Inferior parietal cortex (tissue), 1 donor: ENCODE measurements around the gene C11orf65.
"Not testable (repeated sequence)": the region's sequence is repeated elsewhere in the genome, so short reads cannot be mapped to it uniquely, and the experiment has no call there.

Experiments used
- DNase-seq: peaks from one replicate; pipeline ENCODE4 v3.0.0-alpha.2; 2016; ENCODE audit errors: extremely low spot score

Gene C11orf65

DNA sequence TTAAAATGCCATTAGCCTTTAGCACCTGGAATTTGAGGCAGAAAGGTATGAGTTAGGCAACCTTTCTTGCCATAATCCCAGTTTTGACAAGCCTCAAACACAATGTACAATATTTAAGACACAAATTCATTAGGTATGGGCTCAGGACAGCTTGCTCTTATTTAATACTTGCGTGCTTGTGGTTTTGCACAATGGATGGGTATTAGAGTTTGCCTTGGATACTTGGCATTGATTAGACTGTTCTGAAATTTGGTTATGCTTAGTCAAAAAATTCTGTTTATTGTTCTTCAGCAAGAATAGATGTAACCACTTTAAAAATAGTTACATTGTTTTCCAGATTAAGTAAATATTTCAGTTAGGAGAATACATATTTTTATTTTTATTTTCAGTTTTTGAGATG lies 5.4 kb upstream of the C11orf65 start:
- no peak for DNase-seq

- DNase-seq = no peak
Observed at GRCh38 chr11:108468478-108468864, 1.1 kb upstream of the C11orf65 start.

- no peak for DNase-seq
Observed at GRCh38 chr11:108466405-108466804, 924 bp downstream of the C11orf65 start.

DNA sequence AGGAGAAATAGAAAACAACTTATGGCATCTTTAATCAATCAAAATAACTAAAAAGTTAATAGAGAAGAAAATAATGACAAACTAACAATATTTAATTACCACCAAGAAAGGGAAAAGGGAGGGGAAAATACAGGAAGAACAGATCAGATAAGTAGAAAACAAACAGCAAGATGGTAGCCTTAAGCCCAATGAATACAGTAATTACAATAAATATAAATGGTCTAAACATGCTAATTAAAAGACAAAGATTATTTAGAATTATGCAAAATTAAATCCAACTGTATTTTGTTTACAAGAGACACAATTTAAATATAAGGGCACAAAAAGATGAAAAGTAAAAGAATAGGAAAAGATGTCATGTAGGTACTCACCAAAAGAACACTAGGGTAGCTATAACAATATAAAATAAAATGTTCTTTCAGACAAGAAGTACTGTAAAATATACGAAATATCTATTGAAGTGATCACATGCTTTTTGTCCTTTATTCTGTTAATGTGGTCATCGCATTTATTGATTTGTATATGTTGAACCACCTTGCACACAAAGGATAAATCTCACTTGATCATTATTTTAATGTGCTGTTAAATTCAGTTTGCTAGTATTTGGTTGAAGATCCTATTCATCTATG lies 14.0 kb downstream of the C11orf65 start:
- DNase-seq = no peak

- DNase-seq = not testable (repeated sequence)
Observed at GRCh38 chr11:108441445-108441844, 25.9 kb downstream of the C11orf65 start.

GRCh38 chr11:108436594-108436993 lies 30.7 kb downstream of the C11orf65 start:
- DNase-seq = no peak

- DNase-seq = no peak
Observed at GRCh38 chr11:108435066-108435465, 32.3 kb downstream of the C11orf65 start.

- no peak for DNase-seq
Observed at GRCh38 chr11:108432783-108433182, 34.5 kb downstream of the C11orf65 start.

DNA sequence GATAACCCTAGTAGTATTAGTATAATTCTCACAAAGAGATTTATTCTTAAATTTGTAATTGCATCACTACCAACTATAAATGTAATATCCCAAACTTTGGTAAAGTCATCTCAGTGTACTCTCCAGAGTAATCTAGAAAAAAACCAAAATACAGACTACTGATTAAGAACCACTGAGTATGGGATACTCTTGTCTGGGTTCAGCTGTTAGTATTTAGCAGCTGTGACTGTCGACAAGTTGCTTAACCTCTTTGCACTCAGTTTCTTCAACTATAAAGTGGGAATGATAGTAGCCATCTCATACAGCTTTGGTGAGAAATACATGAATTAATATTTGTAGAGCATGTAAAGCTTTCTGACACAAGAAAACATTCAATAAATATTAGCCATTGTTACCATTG lies 35.3 kb downstream of the C11orf65 start:
- no peak for DNase-seq

DNA sequence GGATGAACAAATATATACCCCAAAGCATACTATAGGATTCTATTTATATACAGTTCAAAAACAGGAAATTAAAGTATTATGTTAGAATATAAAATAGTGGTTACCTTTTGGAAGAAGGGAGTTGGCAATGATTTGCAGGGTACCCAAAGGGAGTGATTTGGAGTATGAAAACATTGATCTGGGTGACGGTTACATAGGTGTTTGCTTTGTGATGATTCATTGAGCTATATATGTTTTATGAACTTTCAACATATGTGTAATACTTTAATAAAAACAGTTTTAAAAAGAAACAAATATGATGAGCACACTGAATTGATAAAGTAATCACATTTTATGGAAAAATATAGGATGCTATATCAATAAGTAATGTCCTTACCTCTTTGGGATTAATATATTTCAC lies 36.0 kb downstream of the C11orf65 start:
- no peak for DNase-seq

GRCh38 chr11:108417551-108417950 lies 49.8 kb downstream of the C11orf65 start:
- not testable (repeated sequence) for DNase-seq

GRCh38 chr11:108414958-108415357 lies 52.4 kb downstream of the C11orf65 start:
- no peak for DNase-seq

- no peak for DNase-seq
Observed at GRCh38 chr11:108405706-108406105, 61.6 kb downstream of the C11orf65 start.

- DNase-seq = no peak
Observed at GRCh38 chr11:108403052-108403451, 64.3 kb downstream of the C11orf65 start.

GRCh38 chr11:108402241-108402640 lies 65.1 kb downstream of the C11orf65 start:
- DNase-seq = no peak

DNA sequence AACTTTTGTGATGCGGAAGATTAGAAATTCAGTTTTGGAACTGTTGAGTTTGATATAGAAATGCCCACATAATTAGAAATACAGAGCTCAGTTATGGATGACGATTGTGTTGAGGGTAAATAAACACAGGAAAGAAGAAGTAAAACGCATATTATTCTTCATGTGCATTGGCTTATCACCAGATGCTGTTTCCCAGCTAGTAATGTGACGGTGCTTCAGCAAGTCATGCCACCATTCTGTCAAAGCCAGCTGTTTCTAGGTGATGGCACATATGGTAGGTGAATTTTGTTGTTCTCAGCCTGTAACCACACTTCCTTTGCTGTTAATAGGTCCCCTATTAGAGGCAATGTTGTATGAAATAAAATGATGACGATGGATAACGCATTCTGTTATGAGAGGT lies 68.9 kb downstream of the C11orf65 start:
- no peak for DNase-seq

- DNase-seq = not testable (repeated sequence)
Observed at GRCh38 chr11:108396672-108397071, 70.7 kb downstream of the C11orf65 start.

DNA sequence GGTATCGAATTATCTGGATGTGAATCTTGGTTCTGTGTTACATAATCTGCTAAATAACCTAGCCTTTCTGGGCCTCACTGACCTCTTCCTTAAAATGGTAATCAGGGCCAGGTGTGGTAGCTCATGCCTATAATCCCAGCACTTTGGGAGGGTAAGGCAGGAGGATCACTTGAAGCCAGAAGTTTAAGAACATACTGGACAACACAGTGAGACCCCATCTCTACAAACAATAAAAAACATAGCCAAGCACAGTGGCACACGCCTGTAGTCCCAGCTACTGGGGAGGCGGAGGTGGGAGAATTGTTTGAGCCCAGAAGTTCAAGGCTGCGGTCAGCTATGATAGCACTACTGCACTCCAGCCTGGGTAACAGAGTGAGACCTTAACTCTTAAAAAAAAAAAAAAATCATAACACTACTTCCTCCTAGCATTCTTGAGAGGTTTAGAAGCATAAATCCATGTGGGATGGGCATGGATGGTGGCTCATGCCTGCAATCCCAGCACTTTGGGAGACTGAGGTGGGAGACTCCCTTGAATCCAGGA lies 72.5 kb downstream of the C11orf65 start:
- no peak for DNase-seq

GRCh38 chr11:108393046-108393445 lies 74.3 kb downstream of the C11orf65 start:
- no peak for DNase-seq

DNA sequence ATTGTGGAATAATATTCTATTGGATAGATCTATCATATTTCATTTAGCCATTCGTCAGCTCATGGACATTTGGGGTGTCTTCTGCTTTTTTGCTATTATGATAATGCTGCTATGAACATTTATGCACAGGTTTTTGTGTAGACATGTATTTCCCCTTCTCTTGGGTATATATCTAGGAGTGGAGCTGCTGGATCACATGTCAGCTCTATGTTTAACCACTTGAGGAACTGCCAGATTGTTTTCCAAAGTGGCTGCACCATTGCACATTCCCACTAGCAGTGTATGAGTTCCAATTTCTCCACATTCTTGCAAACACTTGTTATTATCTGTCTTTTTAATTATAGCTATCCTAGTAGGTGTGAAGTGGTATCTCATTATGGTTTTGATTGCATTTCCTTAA lies 75.0 kb downstream of the C11orf65 start:
- DNase-seq = no peak

DNA sequence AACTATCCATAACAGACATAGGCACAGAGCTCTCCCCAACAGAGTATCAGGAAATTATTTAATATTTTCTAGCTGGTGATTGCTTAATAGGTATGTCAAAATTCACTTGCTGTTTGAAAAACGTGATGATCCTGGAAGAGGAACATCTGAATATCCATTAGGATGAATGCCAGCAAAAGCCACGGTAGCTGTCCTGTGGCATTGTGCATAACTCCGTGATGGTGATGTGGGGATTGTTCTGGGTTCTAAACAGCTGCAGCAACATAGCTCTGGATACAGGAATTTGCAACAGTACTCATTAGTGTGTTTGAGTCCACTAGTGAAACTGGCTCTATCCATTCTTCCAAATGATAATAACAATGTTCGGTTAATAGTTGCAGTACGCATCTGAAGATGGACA lies 78.8 kb downstream of the C11orf65 start:
- DNase-seq = no peak

- DNase-seq = not testable (repeated sequence)
Observed at GRCh38 chr11:108373505-108373904, 93.8 kb downstream of the C11orf65 start.

DNA sequence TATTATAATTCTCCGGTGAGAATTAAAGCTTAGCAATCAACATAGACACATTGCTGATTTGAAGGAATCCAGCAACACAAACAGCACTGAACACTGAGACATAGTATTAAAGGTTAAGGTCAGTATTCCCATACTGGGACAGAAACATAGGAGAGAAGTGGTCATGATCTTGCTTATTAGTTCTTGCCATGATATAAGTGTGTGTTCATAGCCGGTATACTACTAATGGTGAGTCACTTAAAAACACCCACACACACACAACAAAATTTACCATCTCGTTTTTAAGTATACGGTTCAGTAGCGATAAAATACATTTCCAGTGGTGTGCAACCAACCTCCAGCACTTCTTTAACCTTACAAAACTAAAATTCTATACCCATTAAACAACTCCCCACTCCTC lies 96.3 kb downstream of the C11orf65 start:
- DNase-seq = no peak

GRCh38 chr11:108370315-108370714 lies 97.0 kb downstream of the C11orf65 start:
- no peak for DNase-seq
